Vagina (tissue), 2 donors: ENCODE data around the gene CENPF.

ENCODE experiments used
- CTCF ChIP-seq, 3 experiments: fragments of 450-650 bp in 2 of 3; fragments of 200-600 bp in 1 of 3; sonication (generic) in 1 of 3; IDR thresholded peaks; one replicate each; pipeline ENCODE4 v1.5.1; 2017 to 2019; ENCODE audit warnings: antibody characterized with exemption in 3 of 3, mild to moderate bottlenecking in 2 of 3, moderate library complexity in 2 of 3
- POLR2A ChIP-seq, 2 donors: fragments of 450-650 bp; IDR thresholded peaks; one replicate each; pipeline ENCODE4 v1.6.1; 2017; ENCODE audit warnings: antibody characterized with exemption in 2 of 2, mild to moderate bottlenecking in 2 of 2, moderate library complexity in 2 of 2

GRCh38 chr1:214557952-214558735 lies 44.9 kb upstream of the CENPF start:
- no peak for TF ChIP-seq CTCF (IDR thresholded peaks at IDR 0.05)
- TF ChIP-seq POLR2A (IDR thresholded peaks at IDR 0.05): no peak
